DND-41 (cell line): ENCODE results near the gene OR6B3.

Source experiments
- EZH2 ChIP-seq: IDR thresholded peaks from 3 replicates; pipeline ENCODE4 v1.6.1; 2012; ENCODE audit warnings: borderline replicate concordance, low read depth, mild to moderate bottlenecking, moderate library complexity, low read length, inconsistent platforms; ENCODE audit not compliant: severe bottlenecking
- TF ChIP-seq, protein P1 (sequence below): IDR thresholded peaks from 2 replicates; pipeline ENCODE4 v1.5.1; 2012; ENCODE audit warnings: borderline replicate concordance, low read length, moderate library complexity, mild to moderate bottlenecking; ENCODE audit not compliant: poor library complexity, severe bottlenecking; ENCODE audit errors: extremely low read depth

DNA sequence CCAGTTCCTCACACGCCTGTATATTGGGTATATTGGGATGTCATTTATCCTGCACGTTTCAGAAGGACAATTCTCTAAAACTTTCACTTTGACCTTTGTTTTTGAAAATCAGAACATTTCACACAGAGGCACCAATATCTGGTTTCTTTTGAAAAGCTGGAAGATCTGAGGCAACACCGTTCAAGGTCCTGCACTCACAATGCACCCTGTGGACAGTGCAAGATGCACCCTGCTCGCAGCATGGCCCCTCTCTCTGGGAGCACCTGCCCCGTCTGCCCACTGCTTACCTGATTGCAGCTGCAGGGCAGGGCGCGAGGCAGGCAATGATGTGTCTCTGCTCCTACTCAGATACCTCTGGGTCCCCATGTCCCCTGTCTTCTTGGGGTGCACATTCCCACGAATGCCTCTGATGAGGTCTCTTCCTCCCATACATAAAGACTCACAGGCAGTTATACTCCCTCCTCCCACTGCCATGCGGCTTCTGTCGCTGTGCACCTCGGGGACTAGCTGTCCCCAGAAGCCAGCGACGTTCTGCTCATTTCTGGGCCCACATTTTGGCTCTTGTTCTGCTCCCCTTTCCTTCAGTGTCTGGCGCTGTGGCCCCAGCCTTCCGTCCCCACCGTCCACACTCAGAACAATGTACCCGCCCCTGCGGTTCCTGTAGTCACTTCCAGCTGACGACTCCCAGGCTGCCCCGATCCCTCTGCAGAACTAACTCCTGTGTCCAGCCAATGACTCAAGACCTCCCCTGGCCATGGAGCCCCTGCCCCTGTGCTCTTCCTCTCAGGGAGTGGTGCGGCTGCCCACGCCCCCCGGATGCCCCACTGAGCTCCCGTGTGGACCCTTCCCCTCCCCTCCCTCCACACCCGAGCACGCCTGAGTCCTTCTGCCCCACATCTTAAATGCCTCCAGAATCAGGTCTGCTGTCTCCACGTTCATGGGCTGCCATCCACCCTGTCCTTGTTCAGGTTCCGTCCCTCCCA is at the start of gene OR6B3:
- TF ChIP-seq, protein P1, sequence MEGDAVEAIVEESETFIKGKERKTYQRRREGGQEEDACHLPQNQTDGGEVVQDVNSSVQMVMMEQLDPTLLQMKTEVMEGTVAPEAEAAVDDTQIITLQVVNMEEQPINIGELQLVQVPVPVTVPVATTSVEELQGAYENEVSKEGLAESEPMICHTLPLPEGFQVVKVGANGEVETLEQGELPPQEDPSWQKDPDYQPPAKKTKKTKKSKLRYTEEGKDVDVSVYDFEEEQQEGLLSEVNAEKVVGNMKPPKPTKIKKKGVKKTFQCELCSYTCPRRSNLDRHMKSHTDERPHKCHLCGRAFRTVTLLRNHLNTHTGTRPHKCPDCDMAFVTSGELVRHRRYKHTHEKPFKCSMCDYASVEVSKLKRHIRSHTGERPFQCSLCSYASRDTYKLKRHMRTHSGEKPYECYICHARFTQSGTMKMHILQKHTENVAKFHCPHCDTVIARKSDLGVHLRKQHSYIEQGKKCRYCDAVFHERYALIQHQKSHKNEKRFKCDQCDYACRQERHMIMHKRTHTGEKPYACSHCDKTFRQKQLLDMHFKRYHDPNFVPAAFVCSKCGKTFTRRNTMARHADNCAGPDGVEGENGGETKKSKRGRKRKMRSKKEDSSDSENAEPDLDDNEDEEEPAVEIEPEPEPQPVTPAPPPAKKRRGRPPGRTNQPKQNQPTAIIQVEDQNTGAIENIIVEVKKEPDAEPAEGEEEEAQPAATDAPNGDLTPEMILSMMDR = no peak
- no peak for TF ChIP-seq EZH2
